ENCODE data around the gene PITPNC1.

GRCh38 chr17:67554634-67555033 is 177.6 kb downstream of the PITPNC1 start:
- no peak for TF ChIP-seq POLR2AphosphoS5 (IDR thresholded peaks at IDR 0.05; ENCODE audit: low read depth, low read length)
- TF ChIP-seq CTCF (IDR thresholded peaks at IDR 0.05), result no peak

All from Panc1 (cell line).